Measurements from ENCODE around the gene BBS5. TPM values are rescaled to one million over a fixed set of nuclear protein-coding genes. Genes with fewer than 3 reads are reported as not detected.
"Not testable (repeated sequence)": the region's sequence is repeated elsewhere in the genome, so short reads cannot be mapped to it uniquely, and the experiment has no call there.

Gene BBS5
- total RNA-seq, 4 donors from 2014 or later: 4.3 to 24.1 (median 9.8) TPM

DNA sequence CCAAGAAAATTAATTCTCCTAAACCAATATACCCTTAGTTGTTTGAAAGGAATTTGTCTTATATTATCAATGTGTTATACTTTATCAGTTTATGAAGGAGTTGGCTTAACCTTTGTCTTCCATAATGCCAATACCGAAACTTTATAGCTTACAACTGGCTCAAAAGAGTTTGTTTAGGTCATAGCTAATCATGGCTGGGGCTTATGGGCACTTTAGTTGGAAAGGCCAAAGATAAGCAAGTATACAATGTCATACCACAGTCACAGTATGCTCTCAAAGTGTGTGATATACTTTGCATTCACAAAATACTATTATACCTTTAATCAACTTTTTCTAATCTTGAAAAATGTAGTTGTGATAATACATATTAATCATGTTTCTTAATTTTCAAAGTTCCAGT is 32.5 kb downstream of the BBS5 start:
- H3K27me3 ChIP-seq: no peaks in the 10 kb centered on the region
- 100% methylated on average over 1 of the region's 1 CpG for WGBS
- no peaks in the 10 kb centered on the region for H3K4me1 ChIP-seq
- no peak for TF ChIP-seq EP300 (IDR thresholded peaks at IDR 0.05)
- TF ChIP-seq, protein P1, sequence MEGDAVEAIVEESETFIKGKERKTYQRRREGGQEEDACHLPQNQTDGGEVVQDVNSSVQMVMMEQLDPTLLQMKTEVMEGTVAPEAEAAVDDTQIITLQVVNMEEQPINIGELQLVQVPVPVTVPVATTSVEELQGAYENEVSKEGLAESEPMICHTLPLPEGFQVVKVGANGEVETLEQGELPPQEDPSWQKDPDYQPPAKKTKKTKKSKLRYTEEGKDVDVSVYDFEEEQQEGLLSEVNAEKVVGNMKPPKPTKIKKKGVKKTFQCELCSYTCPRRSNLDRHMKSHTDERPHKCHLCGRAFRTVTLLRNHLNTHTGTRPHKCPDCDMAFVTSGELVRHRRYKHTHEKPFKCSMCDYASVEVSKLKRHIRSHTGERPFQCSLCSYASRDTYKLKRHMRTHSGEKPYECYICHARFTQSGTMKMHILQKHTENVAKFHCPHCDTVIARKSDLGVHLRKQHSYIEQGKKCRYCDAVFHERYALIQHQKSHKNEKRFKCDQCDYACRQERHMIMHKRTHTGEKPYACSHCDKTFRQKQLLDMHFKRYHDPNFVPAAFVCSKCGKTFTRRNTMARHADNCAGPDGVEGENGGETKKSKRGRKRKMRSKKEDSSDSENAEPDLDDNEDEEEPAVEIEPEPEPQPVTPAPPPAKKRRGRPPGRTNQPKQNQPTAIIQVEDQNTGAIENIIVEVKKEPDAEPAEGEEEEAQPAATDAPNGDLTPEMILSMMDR (IDR thresholded peaks at IDR 0.05): no peak
- TF ChIP-seq POLR2AphosphoS5 (IDR thresholded peaks at IDR 0.05): no peak
- no peak for TF ChIP-seq POLR2A (IDR thresholded peaks at IDR 0.05)
- H3K27ac ChIP-seq: no peak overlapping the region
- no peak for DNase-seq (ENCODE audit: low spot score in 2 of 2)
- no peaks in the 10 kb centered on the region for H3K9me3 ChIP-seq
- no peak overlapping the region for H3K4me3 ChIP-seq
- H3K36me3 ChIP-seq: no peaks in the 10 kb centered on the region

DNA sequence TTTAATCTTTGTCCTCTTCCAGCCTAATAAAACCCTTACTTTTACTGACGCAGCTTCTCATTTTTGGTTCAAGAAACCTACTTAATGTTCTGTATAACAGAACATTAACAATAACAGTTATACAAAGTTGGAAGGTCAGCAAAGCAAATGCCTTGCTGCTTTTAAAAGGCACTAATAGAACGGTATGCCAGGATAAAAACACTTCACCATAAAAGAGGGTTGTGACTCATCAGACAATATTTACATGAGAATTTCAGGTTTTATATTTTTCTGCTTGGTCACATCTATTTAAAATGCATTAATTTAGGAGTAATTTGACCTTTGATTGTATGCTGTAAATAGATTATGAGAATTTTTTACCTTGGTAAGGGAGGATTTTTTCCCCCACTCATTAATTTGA is 33.2 kb downstream of the BBS5 start:
- no peak for TF ChIP-seq POLR2A (IDR thresholded peaks at IDR 0.05)
- Histone ChIP-seq H3K27ac (no peak overlapping the region), H3K9me3 (no peaks in the 10 kb centered on the region), H3K4me3 (no peak overlapping the region), H3K4me1 (no peaks in the 10 kb centered on the region), H3K27me3 (no peaks in the 10 kb centered on the region), H3K36me3 (no peaks in the 10 kb centered on the region)
- DNase-seq (ENCODE audit: low spot score in 2 of 2): no peak
- 80% methylated on average over 2 of the region's 2 CpGs for WGBS

DNA sequence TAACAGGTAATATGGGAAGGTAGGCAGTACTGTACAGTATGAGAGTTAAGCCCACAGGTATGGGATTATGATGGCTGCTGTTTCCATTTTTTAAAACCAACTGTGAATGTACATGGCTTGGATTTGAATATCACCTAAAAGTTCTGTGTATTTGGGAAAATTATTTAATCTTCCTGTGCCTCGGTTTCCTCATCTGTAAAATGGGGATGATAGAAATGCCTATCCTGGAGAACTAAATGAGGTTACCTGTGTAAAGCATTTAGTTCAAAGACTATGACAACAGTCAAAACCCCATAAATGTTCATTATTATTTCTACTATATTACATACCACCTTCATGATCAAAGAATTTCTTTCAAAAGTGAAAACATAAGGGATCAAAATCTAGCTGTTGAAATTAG is 33.8 kb downstream of the BBS5 start:
- Histone ChIP-seq H3K9me3 (no peaks in the 10 kb centered on the region), H3K4me1 (no peaks in the 10 kb centered on the region), H3K27me3 (no peaks in the 10 kb centered on the region), H3K27ac (no peak overlapping the region), H3K4me3 (no peak overlapping the region), H3K36me3 (no peaks in the 10 kb centered on the region)
- DNase-seq (ENCODE audit: low spot score in 2 of 2): no peak
- 92% methylated on average over 1 of the region's 1 CpG for WGBS
- TF ChIP-seq EP300 (IDR thresholded peaks at IDR 0.05): no peak
- TF ChIP-seq POLR2A (IDR thresholded peaks at IDR 0.05): no peak
- no peak for TF ChIP-seq POLR2AphosphoS5 (IDR thresholded peaks at IDR 0.05)
- TF ChIP-seq, protein P1 (IDR thresholded peaks at IDR 0.05): no peak

DNA sequence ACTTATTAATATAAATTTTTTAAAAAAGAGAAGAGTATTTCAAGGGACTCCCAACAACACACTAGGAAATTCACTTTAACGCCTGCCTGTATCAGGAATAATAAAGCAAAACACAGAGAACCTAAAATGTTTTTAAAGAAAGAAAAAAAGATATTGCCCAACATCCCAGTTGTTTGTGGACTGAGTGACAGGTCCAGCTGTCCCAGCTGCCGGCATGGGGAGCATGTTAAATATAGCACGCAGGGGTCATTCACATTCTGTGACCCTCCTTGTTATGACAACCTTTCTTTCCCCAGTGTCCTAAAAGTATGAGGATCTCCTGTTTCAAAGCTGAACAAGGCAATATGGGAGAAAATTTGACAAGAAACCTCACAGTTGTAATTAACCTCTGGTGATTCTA is 34.6 kb downstream of the BBS5 start:
- TF ChIP-seq POLR2AphosphoS5 (IDR thresholded peaks at IDR 0.05): no peak
- no peak for TF ChIP-seq EP300 (IDR thresholded peaks at IDR 0.05)
- no peak for TF ChIP-seq POLR2A (IDR thresholded peaks at IDR 0.05)
- no peaks in the 10 kb centered on the region for H3K27me3 ChIP-seq
- 82% methylated on average over 3 of the region's 3 CpGs for WGBS
- H3K36me3 ChIP-seq: no peaks in the 10 kb centered on the region
- no peaks in the 10 kb centered on the region for H3K4me1 ChIP-seq
- no peak overlapping the region for H3K27ac ChIP-seq
- no peak for DNase-seq (ENCODE audit: low spot score in 2 of 2)
- H3K4me3 ChIP-seq: no peak overlapping the region
- no peaks in the 10 kb centered on the region for H3K9me3 ChIP-seq

DNA sequence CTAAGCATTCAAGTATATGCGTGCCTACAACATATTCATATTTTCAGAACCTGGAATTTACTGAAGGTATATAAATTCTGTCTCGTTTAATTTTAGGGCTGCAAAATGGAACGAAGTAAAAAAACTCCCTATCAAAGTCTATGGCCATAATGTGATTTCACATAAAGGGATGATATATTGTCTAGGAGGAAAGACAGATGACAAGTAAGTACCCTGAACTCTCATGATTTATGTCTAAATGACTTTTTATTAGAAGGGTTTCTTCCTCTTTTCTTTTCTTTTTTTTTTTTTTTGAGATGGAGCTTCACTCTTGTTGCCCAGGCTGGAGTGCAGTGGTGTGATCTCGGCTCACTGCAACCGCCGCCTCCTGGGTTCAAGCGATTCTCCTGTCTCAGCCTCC is 35.5 kb downstream of the BBS5 start:
- 92% methylated on average over 7 of the region's 7 CpGs for WGBS
- not testable (repeated sequence) for H3K9me3 ChIP-seq; H3K4me3 ChIP-seq; H3K27me3 ChIP-seq; DNase-seq (ENCODE audit: low spot score in 2 of 2); H3K4me1 ChIP-seq; H3K27ac ChIP-seq; H3K36me3 ChIP-seq

DNA sequence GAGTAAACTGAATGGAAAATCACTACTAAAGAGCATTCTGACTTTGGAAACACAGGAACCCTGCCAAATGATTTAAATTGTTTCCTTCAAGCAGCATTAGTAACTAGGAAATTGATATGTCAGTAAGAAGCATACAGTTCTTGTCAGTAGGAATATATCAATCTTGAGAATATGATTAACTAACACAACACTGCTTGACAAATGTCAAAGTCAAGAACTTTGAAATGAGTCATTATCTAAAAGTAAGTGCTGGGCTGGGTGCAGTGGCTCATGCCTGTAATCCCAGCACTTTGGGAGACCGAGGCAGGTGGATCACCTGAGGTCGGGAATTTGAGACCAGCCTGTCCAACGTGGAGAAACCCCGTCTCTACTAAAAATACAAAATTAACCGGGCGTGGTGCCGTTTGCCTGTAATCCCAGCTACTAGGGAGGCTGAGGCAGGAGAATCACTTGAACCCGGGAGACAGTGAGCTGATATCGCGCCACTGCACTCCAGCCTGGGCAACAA is 37.2 kb downstream of the BBS5 start:
- 88% methylated on average over 10 of the region's 10 CpGs for WGBS
- H3K36me3 ChIP-seq; H3K27ac ChIP-seq; H3K4me1 ChIP-seq; H3K9me3 ChIP-seq; H3K27me3 ChIP-seq; H3K4me3 ChIP-seq; DNase-seq (ENCODE audit: low spot score in 2 of 2): not testable (repeated sequence)

DNA sequence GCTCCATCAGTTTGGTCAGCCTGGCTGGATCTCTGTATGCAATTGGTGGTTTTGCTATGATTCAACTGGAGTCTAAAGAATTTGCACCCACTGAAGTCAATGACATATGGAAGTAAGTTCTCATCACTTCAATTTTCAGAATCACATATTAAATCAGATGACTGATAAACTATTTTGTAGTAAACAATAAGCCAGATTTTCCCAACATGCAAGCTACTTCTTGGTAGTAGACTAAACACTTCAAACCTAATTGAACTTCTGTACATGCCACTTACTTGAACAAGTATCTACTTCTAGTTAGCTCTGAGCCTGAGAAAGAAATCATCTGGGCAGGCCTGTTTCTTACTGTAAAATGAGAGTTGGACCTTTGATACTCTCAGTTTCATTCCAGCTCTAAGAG is 41.6 kb downstream of the BBS5 start:
- Histone ChIP-seq H3K36me3 (peaks cover 4% of the 10 kb centered on the region), H3K9me3 (no peaks in the 10 kb centered on the region), H3K4me3 (no peak overlapping the region), H3K27ac (no peak overlapping the region), H3K4me1 (no peaks in the 10 kb centered on the region), H3K27me3 (no peaks in the 10 kb centered on the region)
- DNase-seq (ENCODE audit: low spot score in 2 of 2): no peak
- no peak for TF ChIP-seq POLR2A (IDR thresholded peaks at IDR 0.05)
- no peak for TF ChIP-seq EP300 (IDR thresholded peaks at IDR 0.05)
- TF ChIP-seq, protein P1 (IDR thresholded peaks at IDR 0.05): no peak
- TF ChIP-seq POLR2AphosphoS5 (IDR thresholded peaks at IDR 0.05): no peak
